Activated T-helper 1 cell treated with anti-CD3 and anti-CD28 coated beads, Interleukin-12 subunit alpha, Interleukin-12 subunit beta, Interleukin-2, Interleukin-4 antibody, amounts not matched to agents 30 ng/mL and 10 ng/mL and 1 ng/mL, durations not matched to agents 14 hours and 24 hours and 36 hours (primary cell): ENCODE results near the gene CECR2. TPM values are rescaled to one million over a fixed set of nuclear protein-coding genes. Genes with fewer than 3 reads are reported as not detected.
A peak's percentile ranks its signal among the peaks of the same experiment; 100 is the strongest.

Experiments used
- DNase-seq: peaks from one replicate; pipeline ENCODE4 v3.0.0; 2021; ENCODE audit warnings: low spot score
- H3K27ac Mint-ChIP-seq: one replicate; pipeline ENCODE4 v1.8.0; 2021; ENCODE audit warnings: mild to moderate bottlenecking, mixed read lengths
- H3K27me3 Mint-ChIP-seq: one replicate; pipeline ENCODE4 v1.8.0; 2022; ENCODE audit warnings: mild to moderate bottlenecking, moderate library complexity, mixed read lengths; ENCODE audit not compliant: insufficient read depth
- H3K36me3 Mint-ChIP-seq: one replicate; pipeline ENCODE4 v1.8.0; 2021; ENCODE audit warnings: low read depth, mixed read lengths
- H3K4me1 Mint-ChIP-seq: one replicate; pipeline ENCODE4 v1.8.0; 2021; ENCODE audit warnings: low read depth, mixed read lengths
- H3K4me3 Mint-ChIP-seq: one replicate; pipeline ENCODE4 v1.8.0; 2021; ENCODE audit warnings: mild to moderate bottlenecking, moderate library complexity, mixed read lengths
- H3K9me3 Mint-ChIP-seq: one replicate; pipeline ENCODE4 v1.8.0; 2021; ENCODE audit warnings: mixed read lengths
- intact Hi-C: fragments of 100-400 bp; cut with micrococcal nuclease; formaldehyde crosslinking; loops from one replicate; pipeline ENCODE4 v1.15.1; 2024
- total RNA-seq: library from RNA; stranded (reverse); gene quantifications from 2 replicates; pipeline ENCODE4 v1.2.3, GENCODE V29; 2022

Gene CECR2
- total RNA-seq, 1 donor from 2014 or later = 0.18 TPM

DNA sequence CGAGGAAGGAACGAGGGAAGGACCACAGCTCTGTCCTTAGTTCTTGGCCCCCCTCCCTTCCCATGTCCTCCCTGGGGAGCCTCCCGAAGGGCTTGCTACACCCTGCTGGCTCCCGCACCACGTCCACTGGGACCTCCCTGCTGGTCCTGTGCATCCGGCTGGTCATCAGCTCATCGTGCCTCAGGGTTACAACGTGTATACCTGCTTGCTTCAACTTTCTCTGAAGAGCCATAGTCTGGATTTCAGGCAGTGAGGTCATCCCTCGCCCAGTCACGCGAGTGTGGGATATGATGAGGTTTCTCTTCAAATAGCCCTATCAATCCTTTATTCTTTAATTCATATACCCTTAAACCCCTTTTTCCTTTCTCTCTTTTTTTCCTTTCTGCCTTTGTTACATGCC lies 21.5 kb upstream of the CECR2 start:
- no peak for DNase-seq
- Mint-ChIP-seq H3K4me1 (peaks cover 9% of the 10 kb centered on the region), H3K4me3 (no peak overlapping the region), H3K27ac (no peak overlapping the region), H3K27me3 (peaks cover 4% of the 10 kb centered on the region), H3K9me3 (no peaks in the 10 kb centered on the region), H3K36me3 (no peaks in the 10 kb centered on the region)
- intact Hi-C loops = no loop called here

DNA sequence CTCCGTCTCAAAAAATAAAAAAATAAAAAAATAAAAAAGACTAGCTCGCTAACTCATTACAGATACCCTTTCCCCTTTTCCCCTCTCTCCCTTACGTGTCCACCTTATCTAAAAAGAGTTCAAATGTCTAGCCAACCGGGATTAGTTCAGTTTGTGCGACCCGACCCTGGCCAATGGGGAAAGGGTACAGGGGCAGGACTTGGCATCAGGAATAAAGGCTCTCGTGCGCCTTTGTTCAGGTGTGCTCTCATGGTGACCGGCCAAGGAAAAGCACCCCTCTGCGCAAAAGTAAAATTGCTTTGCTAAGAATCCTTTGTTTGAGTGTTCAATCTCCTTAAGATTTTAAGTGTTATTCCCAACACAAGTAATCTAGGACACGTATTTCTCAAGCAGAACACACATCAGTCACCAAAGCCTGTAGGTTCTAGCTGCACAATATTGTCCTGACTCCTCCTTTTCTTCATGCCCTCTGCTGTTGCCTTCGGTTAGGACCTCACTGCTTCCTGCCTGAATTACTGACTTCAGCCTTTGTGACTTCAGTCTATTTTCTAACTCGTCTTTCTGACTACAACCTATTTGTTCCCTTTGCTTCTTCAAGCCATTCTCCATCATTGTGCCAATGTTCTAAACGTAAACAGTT lies 20.7 kb upstream of the CECR2 start:
- H3K9me3 Mint-ChIP-seq = no peaks in the 10 kb centered on the region
- H3K27ac Mint-ChIP-seq = no peak overlapping the region
- H3K4me3 Mint-ChIP-seq = no peak overlapping the region
- peaks cover 4% of the 10 kb centered on the region for H3K27me3 Mint-ChIP-seq
- H3K4me1 Mint-ChIP-seq = peaks cover 9% of the 10 kb centered on the region
- no peak for DNase-seq
- intact Hi-C loops = no loop called here
- no peaks in the 10 kb centered on the region for H3K36me3 Mint-ChIP-seq

DNA sequence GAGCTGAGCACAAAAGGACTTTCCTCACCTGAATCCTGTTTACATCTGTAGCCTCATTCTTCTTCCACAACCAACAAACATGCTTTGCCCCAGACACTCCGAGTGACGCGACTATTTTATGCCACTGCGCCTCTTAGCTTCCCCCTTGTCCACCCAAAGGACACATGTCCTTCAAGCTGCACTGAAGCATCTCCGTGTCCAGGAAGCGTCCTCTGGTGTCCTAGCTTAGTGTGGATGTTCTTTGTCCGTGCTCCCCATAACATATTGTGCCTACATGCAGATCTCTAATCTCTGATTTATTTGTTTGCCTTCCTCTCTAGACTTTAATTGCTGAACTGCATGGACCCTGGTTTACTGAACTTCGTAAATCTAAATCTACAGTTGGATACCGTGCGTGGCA lies 20.1 kb upstream of the CECR2 start:
- intact Hi-C loops = no loop called here
- DNase-seq = no peak
- Mint-ChIP-seq H3K27ac (no peak overlapping the region), H3K9me3 (no peaks in the 10 kb centered on the region), H3K27me3 (peaks cover 4% of the 10 kb centered on the region), H3K4me1 (peaks cover 9% of the 10 kb centered on the region), H3K36me3 (no peaks in the 10 kb centered on the region), H3K4me3 (no peak overlapping the region)

DNA sequence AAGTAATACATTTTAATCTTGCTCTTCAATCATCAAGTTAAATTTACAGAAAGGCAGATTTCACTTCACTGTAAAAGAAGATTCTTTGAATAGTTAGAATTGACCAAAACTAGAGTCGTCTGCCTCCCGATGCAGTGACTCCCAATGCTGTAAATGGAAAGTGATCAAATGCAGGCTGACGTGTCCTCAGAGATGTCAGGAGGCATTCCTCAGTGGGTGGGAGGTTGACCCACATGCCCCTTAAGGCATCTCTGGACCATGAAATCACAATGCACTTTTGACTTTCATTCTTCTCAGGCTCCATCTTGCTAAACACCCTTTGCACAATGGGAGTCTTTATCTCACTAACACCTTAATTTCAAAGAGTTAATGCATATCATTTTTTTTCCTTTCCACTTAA lies 19.0 kb upstream of the CECR2 start:
- H3K4me1 Mint-ChIP-seq = peaks cover 9% of the 10 kb centered on the region
- no peak overlapping the region for H3K27ac Mint-ChIP-seq
- intact Hi-C loops = no loop called here
- no peak for DNase-seq
- H3K27me3 Mint-ChIP-seq = peaks cover 4% of the 10 kb centered on the region
- no peaks in the 10 kb centered on the region for H3K9me3 Mint-ChIP-seq
- H3K4me3 Mint-ChIP-seq = no peak overlapping the region
- no peaks in the 10 kb centered on the region for H3K36me3 Mint-ChIP-seq

DNA sequence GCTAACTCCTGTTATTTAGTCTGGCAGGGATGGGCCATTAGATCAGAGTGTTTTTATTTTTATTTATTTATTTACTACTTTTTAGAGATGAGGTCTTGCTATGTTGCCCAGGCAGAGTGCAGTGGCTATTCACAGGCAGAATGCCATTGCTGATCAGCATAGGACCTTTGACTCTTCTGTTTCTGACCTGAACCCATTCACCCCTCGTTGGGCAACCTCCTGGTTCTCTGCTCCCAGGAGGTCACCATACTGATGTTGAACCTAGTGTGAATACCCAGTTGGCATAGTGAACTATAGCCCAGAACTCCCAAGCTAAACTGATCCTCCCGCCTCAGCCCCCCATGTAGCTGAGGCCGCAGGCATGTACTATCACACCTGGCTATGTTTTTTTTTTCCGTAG lies 16.5 kb upstream of the CECR2 start:
- Mint-ChIP-seq H3K4me3 (no peak overlapping the region), H3K4me1 (peaks cover 9% of the 10 kb centered on the region), H3K9me3 (no peaks in the 10 kb centered on the region), H3K27me3 (peaks cover 7% of the 10 kb centered on the region), H3K36me3 (no peaks in the 10 kb centered on the region), H3K27ac (no peak overlapping the region)
- no peak for DNase-seq
- intact Hi-C loops = no loop called here

DNA sequence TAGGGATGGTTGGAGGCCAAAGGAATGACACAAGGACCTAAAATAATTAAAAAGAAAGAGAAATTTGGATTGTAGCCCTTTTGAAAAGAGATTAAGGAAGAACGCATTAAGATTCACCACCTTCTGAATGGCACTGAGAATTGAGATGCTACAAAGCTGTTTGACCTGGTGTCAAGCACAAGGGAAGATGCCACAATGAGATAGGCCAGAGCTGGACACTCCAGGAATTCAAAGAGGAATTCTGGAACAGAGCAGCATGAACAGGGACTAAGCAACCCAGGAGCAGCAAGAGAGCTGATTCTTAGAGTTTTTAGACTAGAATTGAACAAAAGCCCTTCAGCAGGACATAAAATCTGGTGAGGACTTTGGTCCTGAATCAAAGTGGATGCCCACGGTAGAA lies 11.6 kb upstream of the CECR2 start:
- H3K27me3 Mint-ChIP-seq = peaks cover 6% of the 10 kb centered on the region
- no peak overlapping the region for H3K27ac Mint-ChIP-seq
- H3K4me3 Mint-ChIP-seq = no peak overlapping the region
- no peak for DNase-seq
- H3K4me1 Mint-ChIP-seq = no peaks in the 10 kb centered on the region
- H3K9me3 Mint-ChIP-seq = no peaks in the 10 kb centered on the region
- intact Hi-C loops = no loop called here
- H3K36me3 Mint-ChIP-seq = no peaks in the 10 kb centered on the region

DNA sequence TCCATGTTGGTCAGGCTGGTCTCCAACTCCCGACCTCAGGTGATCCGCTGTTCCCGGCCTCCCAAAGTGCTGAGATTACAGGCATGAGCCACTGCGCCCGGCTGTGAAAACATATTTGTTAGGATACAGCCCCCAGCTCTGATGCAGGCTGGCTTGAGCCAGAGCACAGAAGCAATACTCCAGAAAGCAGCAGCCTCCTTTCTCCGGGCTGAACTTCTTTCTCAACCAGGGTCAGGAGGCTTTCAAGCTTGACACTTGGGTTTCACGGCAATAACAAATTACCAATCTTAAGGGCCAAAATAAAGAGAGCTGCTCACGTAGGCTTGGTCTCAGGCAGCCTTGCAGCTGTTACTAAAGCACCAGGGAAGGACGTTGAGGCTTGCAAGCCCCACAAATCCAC lies 10.8 kb upstream of the CECR2 start:
- no peak for DNase-seq
- intact Hi-C loops = no loop called here
- H3K27me3 Mint-ChIP-seq = peaks cover 8% of the 10 kb centered on the region
- no peaks in the 10 kb centered on the region for H3K9me3 Mint-ChIP-seq
- H3K4me3 Mint-ChIP-seq = no peak overlapping the region
- H3K4me1 Mint-ChIP-seq = no peaks in the 10 kb centered on the region
- no peak overlapping the region for H3K27ac Mint-ChIP-seq
- H3K36me3 Mint-ChIP-seq = no peaks in the 10 kb centered on the region

DNA sequence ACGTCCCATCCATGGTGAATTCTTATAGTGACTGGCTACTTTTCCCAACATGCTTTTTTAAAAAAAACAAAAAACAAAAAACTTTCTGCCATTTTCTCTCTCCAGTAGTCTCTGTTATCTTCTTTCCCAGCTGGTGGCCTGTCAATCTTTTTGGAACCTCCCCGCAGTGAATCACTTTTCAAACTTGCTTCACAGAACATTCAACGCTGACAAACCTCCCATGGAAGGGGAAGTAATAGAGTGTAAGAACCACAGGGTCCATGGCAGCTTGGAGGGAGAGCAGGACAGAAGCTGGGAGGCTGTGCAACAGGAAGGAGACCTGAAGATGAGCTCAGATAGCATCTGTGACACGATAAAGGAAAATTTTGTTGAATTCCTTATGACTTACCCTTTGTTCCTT lies 9.8 kb upstream of the CECR2 start:
- Mint-ChIP-seq H3K4me3 (no peak overlapping the region), H3K27me3 (peaks cover 8% of the 10 kb centered on the region), H3K36me3 (no peaks in the 10 kb centered on the region), H3K9me3 (no peaks in the 10 kb centered on the region), H3K4me1 (no peaks in the 10 kb centered on the region), H3K27ac (no peak overlapping the region)
- intact Hi-C loops = no loop called here
- DNase-seq = no peak

DNA sequence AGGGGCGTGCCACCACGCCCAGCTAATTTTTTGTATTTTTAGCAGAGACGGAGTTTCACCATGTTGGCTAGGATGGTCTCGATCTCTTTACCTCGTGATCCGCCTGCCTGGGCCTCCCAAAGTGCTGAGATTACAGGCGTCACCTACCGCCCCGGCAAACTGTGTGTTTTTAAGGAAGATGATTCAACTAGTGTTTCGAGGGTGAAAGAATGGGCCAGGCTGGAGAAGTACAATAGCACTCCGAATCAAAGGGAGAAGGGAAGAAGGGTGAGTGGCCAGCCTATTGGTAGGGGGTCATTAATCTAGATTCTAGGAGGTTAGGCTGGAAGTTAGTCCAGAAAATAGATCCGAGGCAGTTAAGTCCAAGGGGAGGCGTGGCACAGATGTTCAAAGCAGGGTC lies 2.9 kb upstream of the CECR2 start:
- no peaks in the 10 kb centered on the region for H3K9me3 Mint-ChIP-seq
- no peak for DNase-seq
- H3K27me3 Mint-ChIP-seq = peaks cover 43% of the 10 kb centered on the region
- H3K4me3 Mint-ChIP-seq = peak overlapping the region; percentile 54
- H3K4me1 Mint-ChIP-seq = peaks cover 29% of the 10 kb centered on the region
- intact Hi-C loops = loop anchor here (5.0 kb wide), 2 partner anchors 149 to 406 kb away; partner anchors contain the start of genes ADA2 and BID
- H3K27ac Mint-ChIP-seq = no peak overlapping the region
- H3K36me3 Mint-ChIP-seq = peaks cover 5% of the 10 kb centered on the region

DNA sequence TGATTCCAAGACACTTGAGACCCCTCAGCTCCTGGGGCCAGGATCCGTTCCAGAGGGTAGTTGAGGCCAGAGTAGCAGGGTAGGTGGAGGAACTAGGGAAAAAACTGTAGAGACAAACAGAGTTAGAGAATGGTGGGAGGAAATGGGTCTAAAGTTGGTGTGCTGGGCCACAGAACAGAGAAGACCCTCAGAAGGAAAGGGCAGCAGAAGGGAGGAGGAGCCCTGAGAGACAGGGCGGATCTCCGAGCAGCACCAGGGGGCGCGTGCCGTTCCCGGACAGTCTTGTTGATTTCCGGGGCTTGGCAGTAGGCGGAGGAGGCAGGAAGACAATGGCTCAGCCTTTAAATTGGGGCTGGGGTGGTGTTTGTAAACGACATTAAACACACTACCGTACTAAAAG lies 2.4 kb upstream of the CECR2 start:
- H3K4me1 Mint-ChIP-seq = peaks cover 29% of the 10 kb centered on the region
- intact Hi-C loops = loop anchor here (5.0 kb wide), 2 partner anchors 150 to 405 kb away; partner anchors contain the start of genes ADA2 and BID
- peaks cover 5% of the 10 kb centered on the region for H3K36me3 Mint-ChIP-seq
- DNase-seq = no peak
- no peak overlapping the region for H3K4me3 Mint-ChIP-seq
- no peaks in the 10 kb centered on the region for H3K9me3 Mint-ChIP-seq
- H3K27ac Mint-ChIP-seq = no peak overlapping the region
- peaks cover 48% of the 10 kb centered on the region for H3K27me3 Mint-ChIP-seq

DNA sequence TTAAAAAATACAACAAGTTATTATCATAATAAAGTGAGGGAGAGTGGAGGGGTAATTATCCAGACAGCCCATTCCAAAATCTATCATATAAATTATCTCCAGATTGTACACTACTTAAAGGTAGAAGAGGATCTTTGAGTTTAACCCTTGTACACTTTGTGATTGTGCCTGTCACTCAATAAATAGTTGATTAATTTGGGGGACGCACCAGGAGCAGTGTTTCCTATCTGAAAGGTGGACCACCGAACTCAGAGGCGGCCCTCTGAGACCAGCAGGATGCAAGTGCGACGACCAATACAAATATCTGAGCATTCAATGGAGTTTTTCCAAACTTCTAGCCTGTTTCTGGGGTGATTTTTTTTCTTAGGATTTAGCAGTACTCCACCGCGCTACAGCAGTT lies 1.1 kb upstream of the CECR2 start:
- peak overlapping the region; percentile 13 for H3K27ac Mint-ChIP-seq
- DNase-seq = no peak
- peaks cover 29% of the 10 kb centered on the region for H3K4me1 Mint-ChIP-seq
- H3K9me3 Mint-ChIP-seq = no peaks in the 10 kb centered on the region
- H3K36me3 Mint-ChIP-seq = peaks cover 5% of the 10 kb centered on the region
- intact Hi-C loops = loop anchor here (2.0 to 5.0 kb wide), 3 partner anchors 87 to 404 kb away; partner anchors contain the start of genes ADA2 and BID
- H3K4me3 Mint-ChIP-seq = peak overlapping the region; percentile 80
- H3K27me3 Mint-ChIP-seq = peaks cover 56% of the 10 kb centered on the region

DNA sequence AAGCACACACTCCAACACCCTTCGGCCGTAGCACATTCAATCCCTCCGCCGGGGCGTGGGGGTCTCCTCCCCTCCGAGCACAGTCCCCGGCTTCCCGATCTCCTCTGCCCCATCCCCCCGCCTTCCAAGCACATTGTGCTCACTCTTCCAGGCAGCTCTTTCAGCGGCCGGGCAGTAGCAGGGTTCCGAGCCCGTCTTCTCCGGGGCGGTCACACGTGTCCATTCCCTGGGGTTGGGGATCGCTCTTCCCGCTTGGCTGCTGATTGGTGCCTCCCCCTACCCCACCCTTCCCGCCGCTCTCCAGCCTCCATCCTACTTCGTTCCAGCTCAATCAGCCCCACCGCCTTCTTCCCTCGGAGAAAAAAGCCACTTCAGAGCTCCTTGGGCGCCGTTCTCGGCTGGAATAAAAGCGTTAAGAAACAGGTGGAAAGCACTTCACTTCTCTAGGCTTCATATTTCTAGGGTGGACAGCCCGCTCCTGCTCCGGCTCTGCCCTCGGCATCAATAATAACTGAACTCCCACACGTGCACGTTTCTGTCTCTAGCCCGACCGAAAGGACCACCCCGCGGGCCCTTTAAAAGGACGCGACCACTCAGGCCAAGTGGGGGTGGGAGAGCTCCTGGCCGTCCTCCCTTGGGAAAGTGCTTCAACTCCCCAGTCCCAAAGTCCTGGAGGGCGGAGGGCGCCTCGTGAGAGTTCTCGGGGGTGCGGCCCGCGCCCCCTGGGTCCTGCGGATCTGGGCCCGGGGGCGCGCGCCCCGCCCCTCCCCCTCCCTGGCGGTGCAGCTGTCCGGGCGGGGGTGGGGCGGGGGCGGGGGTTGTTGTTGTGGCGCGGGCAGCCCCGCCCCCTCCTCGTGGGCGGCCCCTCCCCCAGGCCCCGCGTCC lies 464 bp upstream of the CECR2 start:
- Mint-ChIP-seq H3K27me3 (peaks cover 61% of the 10 kb centered on the region), H3K4me3 (peak overlapping the region; percentile 80)
- intact Hi-C loops = loop anchor here (2.0 to 5.0 kb wide), 3 partner anchors 88 to 404 kb away; partner anchors contain the start of genes ADA2 and BID

More for the DNA sequence above, 464 bp upstream of the CECR2 start:
- no peak for DNase-seq
- peak overlapping the region; percentile 44 for H3K27ac Mint-ChIP-seq
- peaks cover 5% of the 10 kb centered on the region for H3K36me3 Mint-ChIP-seq
- H3K4me1 Mint-ChIP-seq = peaks cover 29% of the 10 kb centered on the region
- no peaks in the 10 kb centered on the region for H3K9me3 Mint-ChIP-seq
